CD4-positive, alpha-beta T cell treated with Interleukin-10 for 1 hour (primary cell): ENCODE results near the gene GALE.
A peak's percentile ranks its signal among the peaks of the same experiment; 100 is the strongest.
"Not testable (repeated sequence)": the region's sequence is repeated elsewhere in the genome, so short reads cannot be mapped to it uniquely, and the experiment has no call there.

ENCODE experiments used
- DNase-seq: peaks from one replicate; pipeline ENCODE4 v3.0.0-alpha.2; 2020

The GALE gene

GRCh38 chr1:23800400-23801337, at the start of gene GALE:
GALE (minus strand) TSS chr1:23800754; CDS start chr1:23799007, 1,747 bp downstream.
- DNase-seq: peak; percentile 97

DNA sequence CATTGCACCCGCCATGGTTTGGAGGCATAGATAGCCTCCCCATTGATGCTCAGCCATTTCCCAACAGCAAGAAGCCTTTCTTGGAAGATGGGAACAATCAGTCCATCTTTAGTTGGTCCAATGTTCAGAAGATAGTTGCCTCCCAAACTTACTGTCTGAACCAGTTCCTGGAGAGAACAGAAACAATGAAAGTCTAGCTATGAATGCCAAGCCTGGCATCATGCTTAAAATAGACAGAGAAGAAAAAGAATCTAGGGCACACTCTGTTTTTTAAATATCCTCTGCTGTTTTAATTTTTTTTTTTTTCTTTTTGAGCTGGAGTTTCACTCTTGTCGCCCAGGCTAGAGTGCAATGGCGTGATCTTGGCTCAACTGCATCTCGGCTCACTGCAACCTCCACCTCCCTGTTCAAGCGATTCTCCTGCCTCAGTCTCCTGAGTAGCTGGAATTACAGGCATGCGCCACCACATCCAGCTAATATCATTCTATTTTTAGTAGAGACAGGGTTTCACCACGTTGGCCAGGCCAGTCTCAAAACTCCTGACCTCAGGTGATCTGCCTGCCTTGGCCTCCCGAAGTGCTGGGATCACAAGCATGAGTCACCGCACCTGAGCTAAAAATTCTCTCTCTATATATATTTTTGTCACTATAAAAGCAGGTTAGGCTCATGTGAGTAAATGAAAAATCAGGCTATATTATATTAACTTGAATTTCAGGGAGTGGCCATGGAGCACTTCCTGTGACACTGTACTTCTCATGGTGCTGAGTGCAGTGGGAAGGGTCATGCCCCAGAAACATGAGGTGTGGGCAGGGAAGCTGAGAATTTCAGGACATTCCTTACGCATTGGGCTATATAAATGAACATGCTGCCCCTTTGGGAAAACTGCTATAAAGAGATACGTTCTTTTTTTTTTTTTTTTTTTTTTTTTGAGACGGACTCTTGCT, 48.4 kb upstream of the GALE start:
- no peak for DNase-seq

DNA sequence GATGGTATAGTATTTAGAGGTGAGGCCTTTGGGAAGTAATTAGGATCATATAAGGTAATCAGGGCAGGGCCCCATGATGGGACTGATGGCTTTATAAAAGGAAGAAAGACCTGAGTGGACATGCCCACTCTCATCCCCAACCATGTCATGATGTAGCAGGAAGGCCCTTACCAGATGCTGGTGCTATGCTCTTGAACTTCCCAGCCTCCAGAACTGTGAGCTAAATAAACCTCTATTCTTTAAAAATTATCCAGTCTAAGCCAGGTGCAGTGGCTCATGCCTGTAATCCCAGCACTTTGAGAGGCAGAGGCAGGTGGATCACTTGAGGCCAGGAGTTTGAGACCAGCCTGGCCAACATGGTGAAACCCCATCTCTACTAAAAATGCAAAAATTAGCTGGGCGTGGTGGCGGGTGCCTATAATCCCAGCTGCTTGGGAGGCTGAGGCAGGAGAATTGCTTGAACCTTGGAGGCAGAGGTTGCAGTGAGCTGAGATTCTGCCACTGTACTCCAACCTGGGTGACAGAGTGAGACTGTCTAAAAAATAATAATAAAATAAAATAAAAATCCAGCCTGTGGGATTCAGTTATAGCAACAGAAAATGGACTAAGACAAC, 47.0 kb upstream of the GALE start:
- not testable (repeated sequence) for DNase-seq

GRCh38 chr1:23845163-23845562, 44.6 kb upstream of the GALE start:
- no peak for DNase-seq

DNA sequence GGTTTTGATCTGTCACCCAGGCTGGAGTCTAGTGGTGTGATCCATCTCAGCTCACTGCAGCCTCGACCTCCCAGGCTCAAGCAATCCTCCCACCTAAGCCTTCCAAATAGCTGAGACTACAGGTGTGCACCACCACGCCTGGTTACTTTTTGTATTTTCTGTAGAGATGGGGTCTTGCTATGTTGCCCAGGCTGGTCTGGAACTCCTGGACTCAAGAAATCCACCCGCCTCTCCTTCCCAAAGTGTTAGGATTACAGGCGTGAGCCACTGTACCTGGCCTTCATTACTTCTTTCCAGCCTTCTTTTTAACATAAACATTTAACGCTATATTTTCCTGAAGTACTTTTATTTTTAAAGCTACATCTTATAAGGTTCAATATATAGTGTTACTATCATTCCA, 43.1 kb upstream of the GALE start:
- DNase-seq: no peak

- DNase-seq: peak; percentile 81
These were observed 37.9 kb upstream of the GALE start for GRCh38 chr1:23838401-23838866.

DNA sequence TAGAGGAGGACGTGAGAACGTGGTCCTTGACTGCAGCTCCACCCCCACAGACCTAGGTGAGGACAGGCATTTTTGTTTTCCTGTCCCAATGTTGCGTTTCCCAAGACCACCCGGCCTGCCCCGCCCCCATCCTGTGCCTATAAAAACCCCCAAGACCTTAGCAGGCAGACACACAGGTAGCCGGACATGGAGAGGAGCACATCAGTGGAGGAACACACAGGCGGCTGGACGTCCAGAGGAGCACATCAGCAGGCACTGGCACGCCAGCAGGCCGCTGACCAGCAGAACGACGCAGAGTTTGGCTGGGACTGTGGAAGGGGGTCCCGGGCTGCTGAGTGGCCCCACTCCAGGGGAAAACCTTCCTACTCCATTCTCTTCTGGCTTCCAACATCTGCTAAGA, 37.4 kb upstream of the GALE start:
- DNase-seq: no peak

DNA sequence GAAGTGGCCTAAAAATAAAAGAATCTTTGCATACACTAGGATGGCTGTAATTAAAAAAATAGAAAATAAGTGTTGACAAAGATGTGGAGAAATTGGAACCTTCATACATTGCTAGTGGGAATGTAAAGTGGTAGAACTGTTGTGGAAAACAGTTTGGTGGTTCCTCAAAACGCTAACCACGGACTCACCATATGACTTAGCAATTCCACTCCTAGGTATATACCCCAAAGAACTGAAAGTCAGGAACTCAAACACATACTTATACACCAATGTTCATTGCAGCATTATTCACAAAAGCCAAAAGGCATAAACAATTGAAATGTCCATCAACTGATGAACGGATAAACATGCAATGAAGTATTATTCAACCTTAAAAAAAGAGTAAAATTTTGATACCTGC, 35.5 kb upstream of the GALE start:
- no peak for DNase-seq

DNA sequence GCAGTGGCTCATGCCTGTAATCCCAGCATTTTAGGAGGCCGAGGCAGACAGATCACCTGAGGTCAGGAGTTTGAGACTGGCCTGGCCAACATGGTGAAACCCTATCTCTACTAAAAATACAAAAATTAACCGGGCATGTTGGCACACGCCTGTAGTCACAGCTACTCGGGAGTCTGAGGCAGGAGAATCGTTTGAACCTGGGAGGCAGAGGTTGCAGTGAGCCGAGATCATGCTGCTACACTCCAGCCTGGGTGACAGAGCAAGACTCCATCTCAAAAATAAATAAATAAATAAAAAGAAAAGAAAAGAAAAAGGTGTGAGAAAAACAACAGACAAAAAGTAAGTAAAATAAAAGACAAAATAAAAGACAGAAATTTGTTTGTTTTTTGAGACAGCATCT, 33.6 kb upstream of the GALE start:
- DNase-seq: not testable (repeated sequence)

- no peak for DNase-seq
These were observed 27.2 kb upstream of the GALE start for GRCh38 chr1:23827717-23828116.

DNA sequence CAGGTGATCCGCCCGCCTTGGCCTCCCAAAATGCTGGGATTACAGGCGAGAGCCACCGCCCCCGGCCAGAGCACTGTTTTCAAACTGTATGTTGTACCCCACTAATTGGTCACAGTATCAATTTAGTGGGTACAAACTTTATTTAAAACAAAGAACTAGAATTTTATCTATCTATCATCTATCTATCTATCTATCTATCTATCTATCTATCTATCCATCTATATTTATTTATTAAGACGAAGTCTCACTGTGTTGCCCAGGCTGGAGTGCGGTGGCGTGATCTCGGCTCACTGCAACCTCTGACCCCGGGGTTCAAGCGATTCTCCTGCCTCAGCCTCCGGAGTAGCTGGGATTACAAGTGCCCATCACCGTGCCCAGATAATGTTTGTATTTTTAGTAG, 26.0 kb upstream of the GALE start:
- not testable (repeated sequence) for DNase-seq

GRCh38 chr1:23825762-23826522, 25.4 kb upstream of the GALE start:
- peak; percentile 24 for DNase-seq

GRCh38 chr1:23825076-23825761, 24.7 kb upstream of the GALE start, which contains the start of gene HMGCL:
HMGCL (minus strand) TSS chr1:23825429; CDS start chr1:23825415, 14 bp downstream.
- peak; percentile 89 for DNase-seq

GRCh38 chr1:23824711-23825075, 24.1 kb upstream of the GALE start:
- DNase-seq: no peak

GRCh38 chr1:23823767-23824166, 23.2 kb upstream of the GALE start:
- no peak for DNase-seq

DNA sequence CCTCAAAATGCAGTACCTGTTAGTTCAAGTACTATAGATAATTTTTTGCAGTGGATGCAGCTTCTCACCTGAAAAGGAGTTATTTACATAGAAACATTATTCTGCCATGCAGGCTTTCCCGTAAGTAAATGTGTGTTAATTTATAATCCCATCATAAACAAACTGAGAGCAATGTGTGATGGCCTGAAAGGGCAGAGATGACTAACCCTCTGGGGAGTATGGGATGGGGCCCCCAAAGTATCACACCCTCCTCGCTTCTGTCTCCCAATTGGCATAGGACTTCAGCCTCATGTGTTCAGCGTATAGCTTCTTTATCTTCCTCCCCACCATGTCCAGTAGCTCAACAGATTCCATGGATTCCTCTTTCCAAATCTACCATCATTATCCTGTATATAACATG, 17.1 kb upstream of the GALE start:
- no peak for DNase-seq

DNA sequence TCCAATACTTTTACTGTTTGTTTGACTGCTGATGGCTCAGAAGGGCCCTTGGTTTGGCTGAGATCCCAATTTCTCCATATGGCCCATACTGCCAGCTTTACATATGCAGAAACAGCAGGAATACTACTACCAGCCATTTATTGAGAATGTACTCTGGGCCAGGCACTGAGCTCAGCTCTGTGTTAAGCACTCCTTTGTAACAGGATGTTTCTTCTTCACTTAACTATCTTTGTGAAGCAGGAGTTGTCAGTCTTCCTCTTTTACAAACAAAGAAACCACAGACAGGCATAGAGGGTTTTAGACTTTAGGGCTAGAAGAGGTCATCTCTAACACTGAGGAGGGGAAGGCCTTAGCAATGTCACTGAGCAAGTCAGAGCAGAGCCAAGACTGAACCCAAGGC, 16.4 kb upstream of the GALE start:
- DNase-seq: no peak

DNA sequence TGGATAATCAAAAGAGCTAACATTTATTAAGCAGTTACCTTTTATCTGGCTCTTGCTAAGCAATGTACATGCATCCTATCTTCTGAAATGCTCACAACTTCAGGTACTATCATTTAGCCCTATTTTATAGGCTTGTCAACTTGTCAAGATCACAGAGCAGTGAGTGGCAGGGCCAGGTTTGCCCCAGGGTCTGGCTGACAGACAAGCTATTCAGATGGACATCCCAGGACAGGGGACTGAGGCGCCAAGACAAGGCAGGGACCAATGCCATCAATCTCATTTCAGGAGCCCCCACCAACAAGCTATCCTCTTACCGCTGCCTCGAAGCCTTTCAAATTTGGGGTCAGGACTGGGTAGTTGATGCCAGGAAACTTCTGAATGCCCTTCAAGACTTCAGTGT, 15.8 kb upstream of the GALE start:
- no peak for DNase-seq

DNA sequence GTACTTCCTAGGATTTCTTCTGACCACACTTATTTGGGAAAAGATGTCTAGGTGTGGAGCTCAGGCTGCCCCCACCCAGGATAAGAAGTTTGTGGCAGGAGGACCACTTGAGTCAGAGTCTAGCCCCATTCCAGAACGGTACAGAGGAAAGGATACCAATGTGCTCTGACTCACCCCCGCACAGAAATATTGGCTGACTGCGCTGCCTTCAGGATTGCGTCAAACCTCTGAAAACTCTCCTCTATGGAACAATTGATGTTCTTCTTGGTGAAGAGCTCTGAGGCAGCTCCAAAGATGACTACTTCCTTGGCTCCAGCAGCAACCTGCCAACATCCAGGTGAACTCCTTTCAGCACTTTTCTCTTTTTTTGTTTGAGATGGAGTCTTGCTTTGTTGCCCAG, 13.5 kb upstream of the GALE start:
- no peak for DNase-seq

GRCh38 chr1:23810818-23811540, 10.4 kb upstream of the GALE start:
- peak; percentile 71 for DNase-seq

GRCh38 chr1:23809751-23810171, 9.2 kb upstream of the GALE start:
- DNase-seq: peak; percentile 89
